Right lung (tissue), 5 donors: ENCODE data around the gene ZFP57. TPM values are rescaled to one million over a fixed set of nuclear protein-coding genes. Genes with fewer than 3 reads are reported as not detected.
"Not testable (repeated sequence)": the region's sequence is repeated elsewhere in the genome, so short reads cannot be mapped to it uniquely, and the experiment has no call there.

Experiments
- DNase-seq, 2 donors: peaks; one replicate each; pipeline ENCODE4 v3.0.0-alpha.2; 2013
- polyA plus RNA-seq, 5 donors: library from polyadenylated mRNA; unstranded; fragments of 120-200 nt; gene quantifications; one replicate each; pipeline versions ENCODE4 v1.2.1 to v1.2.3, GENCODE V29; 2013; ENCODE audit warnings: inconsistent platforms in 1 of 5, low replicate concordance in 1 of 5; ENCODE audit not compliant: insufficient read length in 5 of 5, insufficient read depth in 1 of 5

The ZFP57 gene
- polyA plus RNA-seq, 5 donors = 0.61 TPM; not detected in 4

DNA sequence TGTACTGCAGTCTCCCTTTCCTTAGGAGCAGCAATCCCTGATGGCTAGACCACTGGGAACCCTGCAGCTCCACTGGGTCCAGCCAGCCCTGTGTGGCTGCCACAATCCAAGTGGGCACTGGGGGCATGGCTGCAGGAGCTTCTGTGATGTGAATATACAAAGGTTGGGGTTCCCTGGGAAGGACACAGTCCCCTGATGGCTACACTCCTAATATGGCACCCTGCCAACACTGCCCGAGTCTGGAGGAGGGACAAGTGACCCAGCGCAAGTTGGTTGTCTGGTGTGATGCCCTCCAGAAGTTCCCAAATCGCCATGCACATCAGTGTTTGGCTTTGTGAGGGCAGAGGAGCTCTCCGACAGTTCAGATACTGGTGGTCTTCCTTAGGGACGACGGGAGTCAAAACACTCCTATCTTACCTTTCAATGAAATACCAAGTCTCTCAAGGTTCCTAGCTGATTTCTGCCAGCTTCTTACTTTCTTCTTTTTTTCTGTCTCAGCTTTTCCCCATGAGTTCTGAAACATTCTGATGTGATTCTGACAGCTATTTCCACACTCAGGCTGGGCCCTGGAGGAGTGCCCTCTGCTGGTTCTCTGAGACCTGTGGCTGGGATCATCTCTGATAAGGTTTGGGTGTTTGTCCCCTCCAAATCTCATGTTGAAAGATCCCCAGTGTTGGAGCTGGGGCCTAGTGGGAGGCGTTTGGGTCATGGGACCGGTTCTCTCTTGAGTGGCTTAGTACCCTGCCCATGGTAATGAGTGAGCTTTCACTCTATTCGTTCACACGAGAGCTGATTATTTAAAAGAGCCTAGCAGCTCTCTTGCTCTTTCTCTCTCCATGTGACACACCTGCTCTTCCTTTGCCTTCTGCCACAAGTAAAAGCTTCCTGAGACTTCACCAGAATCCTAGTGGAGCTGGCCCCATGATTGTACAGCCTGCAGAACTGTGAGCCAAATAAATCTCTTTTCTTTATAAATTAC is 15.5 kb upstream of the ZFP57 start:
- DNase-seq = no peak

DNA sequence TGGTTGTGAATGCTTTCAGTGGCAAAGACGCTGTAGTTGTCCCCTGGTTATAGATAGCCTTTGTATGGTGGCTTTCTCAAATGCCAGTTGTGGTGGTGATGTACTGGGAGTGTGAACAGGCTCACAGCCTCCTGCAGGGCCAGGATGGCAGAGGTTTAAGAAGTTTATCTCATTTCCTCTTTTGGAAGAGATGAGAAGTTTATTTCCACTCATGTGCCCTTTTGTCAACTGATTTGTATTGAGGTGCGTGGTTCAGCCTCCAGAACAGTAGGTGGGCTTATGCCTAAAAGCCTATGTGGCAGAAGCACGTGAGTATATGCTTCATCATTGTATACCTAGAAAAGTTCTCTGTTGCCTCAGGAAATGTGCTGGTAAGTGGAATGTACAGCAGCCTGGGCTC is 13.7 kb upstream of the ZFP57 start:
- no peak for DNase-seq

DNA sequence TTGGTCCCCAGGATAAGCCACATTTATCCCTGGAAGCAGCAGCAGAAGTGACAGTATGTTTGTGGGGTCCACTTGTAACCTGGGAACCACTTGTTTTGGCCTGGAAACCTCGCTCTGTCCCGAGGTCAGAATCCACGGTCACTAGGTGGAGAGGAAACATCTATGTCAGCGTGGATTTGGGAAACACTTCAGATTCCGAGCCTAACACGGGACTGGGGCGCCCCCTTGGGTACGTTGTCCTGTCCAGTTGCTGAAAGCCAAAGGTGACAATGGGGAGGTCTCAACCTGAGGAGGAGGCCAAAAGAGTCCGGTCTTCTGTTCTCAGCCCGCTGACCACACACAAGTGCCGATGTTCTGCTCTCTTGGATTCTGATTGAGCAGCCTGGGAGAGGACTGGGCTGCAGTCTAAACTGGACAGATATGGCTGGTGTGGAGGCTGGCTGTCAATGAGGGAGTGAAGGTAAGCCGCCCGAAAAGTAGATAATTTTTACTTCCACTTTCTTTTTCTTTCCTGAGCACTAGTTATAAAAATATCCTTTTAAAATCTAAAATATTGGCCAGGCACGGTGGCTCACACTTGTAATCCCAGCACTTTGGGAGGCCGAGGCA is 4.9 kb upstream of the ZFP57 start:
- DNase-seq = no peak

DNA sequence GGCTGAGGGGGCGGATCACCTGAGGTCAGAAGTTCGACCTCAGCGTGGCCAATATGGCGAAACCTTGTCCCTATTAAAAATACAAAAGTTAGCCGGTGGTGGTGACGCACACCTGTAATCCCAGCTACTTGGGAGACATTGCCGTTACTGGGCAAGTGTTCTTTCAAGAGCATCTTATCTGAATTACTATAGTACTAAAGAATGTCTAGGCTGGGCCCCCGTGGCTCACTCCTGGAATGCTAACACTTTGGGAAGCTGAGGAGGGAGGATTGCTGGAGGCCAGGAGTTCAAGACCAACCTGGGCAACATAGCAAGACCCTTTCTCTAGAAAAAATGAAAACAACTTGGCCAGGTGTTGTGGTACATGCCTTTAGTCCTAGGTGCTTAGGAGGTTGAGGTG is 859 bp upstream of the ZFP57 start:
- no peak for DNase-seq

DNA sequence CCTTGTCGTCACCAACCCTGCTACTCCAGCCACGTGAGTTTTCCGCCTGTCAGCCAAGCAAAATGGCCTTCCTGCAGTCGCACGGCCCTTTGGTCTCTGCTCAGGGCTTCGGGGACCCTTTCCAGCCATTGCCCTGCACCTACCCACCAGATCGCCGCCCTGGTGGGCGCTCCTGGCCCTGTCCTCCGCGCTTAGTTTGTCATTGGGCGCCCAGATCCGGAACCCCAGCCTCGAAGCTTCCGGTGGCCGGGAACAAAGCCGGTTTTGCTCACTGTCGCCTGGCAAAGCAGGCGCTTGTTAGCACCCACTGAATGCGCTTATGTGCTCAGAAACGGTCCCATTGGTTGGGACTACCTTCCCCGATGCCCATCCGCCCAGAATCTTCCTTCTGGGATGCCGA is 536 bp downstream of the ZFP57 start:
- DNase-seq = no peak

DNA sequence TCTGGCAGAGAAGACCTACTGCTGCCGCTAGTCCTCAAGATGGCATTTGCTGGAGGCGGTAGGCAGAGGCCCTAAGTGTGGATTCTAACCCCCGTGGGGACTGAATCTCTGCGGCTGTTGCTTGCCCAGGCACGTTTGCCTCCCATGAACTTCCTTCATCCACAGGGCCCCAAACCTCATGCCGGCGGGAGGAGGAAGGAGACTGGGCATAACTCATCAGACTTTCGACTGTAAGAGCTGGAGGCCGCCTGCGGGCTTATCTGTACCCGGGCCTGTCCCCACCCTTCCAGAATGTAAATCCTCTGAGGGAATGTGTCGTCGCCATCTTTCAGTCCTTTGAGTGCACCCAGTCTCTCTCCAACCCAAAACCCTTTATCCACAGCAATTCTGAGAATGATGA is 990 bp downstream of the ZFP57 start:
- DNase-seq = no peak

DNA sequence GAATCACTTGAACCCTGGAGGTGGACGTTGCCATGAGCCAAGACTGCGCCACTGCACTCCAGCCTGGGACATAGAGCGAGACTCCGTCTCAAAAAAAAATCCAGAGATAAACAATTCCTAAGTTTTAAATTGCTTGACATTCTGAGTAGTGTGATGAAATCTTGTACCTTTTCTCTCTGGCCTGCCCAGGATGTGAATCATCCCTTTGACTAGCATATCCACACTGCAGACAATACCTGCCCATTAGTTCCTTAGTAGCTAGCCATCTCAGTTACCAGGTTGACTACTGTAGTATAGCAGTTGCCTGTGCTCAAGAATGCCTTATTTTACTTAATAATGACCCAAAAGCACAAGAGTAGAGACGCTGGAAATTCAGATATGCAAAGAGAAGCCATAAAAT is 2.8 kb downstream of the ZFP57 start:
- DNase-seq = no peak

DNA sequence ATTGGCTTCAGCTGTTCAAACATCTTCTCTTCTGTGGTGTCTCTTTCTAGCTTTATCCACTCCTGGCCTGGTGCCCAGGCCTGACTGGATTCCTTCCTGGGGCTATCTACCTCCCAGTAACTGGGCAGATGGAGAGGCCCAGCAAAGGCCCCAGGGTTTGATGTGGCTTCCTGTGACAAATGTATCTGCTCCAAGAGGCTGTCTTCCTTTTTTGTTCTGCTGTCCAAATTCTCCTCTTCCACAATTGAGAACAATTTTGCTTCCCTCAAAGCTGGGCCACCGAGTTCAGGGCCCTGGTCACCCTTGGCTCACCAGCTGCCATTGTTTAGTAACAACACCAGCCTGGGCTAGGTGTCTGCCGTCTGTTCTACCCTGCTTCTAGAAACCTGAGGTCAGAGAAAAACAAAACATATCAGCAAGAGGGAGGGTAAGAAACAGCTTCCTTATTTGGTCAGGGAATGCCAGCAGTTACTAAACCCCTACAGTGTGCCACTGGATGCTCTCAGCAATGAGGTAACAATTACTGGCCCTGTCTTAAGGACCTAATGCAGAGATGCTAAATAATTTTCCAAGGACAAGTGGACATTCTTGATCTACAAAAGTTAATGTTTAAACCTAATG is 3.9 kb downstream of the ZFP57 start:
- DNase-seq = no peak

DNA sequence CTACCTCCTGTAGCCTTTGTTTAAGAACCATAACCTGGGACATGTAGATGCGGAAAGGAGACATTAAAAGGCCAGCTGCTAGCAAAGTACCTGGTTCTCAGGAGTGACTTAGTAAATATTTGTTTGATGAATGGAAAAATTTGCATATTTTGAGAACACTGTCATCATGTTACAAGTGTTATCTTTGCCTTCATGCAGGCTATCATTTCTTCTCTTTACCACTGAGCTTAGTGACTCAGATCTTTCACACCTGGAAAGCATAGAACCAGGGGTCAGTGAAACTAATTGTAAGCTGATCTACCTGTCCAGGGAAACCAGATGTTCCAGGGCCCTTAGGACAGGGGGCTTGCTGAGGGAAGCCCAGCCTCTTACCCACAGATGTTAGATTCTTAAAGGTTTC is 5.4 kb downstream of the ZFP57 start:
- no peak for DNase-seq

DNA sequence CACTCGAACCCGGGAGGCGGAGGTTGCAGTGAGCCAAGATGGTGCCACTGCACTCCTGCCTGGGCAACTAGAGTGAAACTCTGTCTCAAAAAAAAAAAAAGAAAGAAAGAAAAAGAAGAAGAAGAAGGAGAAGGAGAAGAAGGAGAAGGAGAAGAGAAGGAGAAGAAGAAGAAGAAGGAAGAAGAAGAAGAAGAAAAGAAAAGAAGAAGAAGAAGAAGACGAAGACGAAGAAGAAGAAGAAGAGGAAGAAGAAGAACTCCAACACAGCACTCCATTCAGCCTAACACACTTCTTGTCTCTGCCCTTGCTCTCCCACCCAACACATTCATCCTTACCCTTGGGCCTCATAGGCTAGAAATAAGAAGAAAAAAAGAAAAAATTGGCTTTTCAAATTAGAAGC is 6.9 kb downstream of the ZFP57 start:
- no peak for DNase-seq

DNA sequence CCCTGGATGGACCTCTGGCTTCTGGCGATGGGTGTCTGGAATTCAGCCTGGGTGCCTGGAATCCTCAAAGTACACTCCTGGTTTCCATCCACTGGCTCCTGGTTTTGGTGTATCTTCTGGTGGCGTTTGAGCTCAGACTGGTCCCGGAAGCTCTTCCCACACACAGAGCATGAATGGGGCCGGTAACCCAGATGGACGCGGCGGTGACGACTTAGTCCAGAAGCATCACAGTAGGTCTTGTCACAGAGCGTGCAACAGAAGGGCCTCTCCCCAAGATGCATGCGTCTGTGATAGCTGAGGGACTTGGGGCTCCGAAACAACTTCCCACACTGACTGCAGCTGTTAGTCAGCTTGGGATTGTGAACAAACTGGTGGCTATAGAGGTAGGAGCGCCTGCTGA is 7.8 kb downstream of the ZFP57 start:
- no peak for DNase-seq

DNA sequence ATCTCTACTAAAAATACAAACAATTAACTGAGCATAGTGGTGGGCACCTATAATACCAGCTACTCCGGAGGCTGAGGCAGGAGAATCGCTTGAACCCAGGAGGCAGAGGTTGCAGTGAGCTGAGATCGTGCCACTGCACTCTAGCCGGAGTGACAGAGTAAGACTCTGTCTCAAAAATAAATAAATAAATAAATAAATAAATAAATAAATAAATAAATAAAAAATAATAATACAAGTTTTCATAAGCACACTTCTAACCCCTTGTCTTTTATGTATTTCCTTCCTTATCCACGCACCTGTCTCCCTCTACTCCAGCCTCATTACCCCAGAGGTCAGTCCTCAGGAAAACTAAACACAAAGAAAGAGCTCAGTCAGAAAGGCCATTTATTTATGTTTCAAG is 8.8 kb downstream of the ZFP57 start:
- not testable (repeated sequence) for DNase-seq

DNA sequence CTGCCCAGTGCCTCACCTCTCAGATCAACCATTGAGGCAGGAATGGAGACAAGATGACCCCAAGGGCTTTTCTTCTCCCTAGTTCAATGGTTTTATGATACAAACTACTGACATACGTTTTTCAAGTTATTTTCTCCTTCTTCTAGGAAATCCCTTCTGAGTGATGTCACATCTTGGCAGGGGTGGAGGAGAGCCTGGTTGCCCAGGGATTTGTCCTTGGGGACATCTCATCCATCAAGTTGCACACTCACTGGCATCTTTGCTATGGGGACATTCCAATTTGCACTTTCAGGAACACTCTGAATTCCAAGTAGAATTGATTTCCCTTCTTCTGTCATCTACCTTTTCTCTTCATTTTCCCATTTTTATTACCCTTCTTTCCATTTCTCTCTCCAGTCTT is 9.9 kb downstream of the ZFP57 start:
- no peak for DNase-seq

DNA sequence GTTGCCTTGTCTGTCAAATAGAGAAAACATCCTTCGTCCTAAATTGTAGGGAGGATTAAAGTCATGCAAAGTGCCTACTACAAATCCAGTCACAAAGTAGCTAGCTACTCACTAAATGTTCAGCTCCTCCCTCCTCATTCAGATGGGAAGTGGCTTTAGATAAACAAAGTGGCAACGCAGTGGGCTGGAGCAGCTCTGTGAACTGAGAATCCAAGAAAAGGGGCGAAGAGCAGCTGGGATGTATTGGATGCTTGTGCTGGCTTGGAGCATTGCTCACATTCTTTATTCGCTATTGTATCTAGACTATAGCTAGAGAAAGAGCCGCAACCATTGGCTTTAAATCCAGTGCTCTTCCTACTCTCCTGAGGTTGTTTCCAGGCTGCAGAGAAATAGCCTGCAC is 13.8 kb downstream of the ZFP57 start:
- no peak for DNase-seq

DNA sequence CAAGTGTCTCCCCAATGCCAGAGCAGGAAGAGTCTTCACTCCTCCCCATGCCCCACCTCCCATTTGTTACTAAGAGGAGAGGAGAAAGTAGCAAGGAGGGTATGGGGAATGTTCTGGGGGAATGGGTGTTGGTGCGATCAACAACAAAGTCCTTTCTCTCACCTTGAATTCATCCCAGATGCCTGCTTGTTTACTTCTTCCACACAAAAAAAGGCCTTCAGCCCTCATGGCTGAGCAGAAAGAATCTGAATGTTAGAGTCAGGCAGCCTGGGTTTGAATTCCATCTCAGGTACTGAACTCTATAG is 14.2 kb downstream of the ZFP57 start:
- DNase-seq = no peak

DNA sequence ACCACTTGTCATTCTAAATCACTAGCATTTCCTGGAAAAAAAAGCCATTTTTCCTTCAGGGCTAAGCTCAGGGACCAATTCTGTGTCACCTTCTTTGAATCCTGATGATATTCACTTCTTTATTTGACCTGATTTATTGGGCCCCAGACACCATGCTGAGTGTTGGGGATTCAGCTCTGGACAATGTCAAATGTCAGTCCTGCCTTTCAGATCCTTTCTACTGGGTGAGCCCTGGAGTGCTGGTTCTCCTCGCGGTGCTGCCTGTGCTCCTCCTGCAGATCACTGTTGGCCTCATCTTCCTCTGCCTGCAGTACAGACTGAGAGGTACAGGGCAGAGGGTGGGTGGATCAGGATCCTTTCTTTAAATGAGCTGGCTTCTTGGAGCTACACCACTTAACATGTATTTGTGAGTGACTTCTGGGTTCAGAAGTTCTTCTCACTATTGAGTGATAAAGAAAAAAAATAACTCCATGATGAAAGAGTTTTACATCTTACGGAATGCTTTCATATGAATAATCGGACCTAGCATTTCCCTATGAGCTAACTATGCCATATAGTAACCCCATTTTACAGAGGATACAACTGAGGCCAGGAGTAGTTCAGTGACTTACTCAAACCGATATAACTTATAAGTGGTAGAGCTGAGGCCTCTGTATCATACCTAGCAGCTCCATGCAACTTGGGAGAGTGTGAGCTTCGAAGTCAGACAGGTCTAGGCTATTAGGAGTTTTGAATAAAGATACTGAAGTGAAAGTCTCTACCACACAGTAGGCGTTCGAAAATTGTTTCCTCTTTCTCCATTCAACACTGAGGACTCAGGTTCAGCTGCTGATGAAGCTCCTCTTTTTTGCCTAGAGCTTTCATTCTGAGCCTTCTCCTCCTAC is 14.8 kb downstream of the ZFP57 start:
- DNase-seq = no peak

DNA sequence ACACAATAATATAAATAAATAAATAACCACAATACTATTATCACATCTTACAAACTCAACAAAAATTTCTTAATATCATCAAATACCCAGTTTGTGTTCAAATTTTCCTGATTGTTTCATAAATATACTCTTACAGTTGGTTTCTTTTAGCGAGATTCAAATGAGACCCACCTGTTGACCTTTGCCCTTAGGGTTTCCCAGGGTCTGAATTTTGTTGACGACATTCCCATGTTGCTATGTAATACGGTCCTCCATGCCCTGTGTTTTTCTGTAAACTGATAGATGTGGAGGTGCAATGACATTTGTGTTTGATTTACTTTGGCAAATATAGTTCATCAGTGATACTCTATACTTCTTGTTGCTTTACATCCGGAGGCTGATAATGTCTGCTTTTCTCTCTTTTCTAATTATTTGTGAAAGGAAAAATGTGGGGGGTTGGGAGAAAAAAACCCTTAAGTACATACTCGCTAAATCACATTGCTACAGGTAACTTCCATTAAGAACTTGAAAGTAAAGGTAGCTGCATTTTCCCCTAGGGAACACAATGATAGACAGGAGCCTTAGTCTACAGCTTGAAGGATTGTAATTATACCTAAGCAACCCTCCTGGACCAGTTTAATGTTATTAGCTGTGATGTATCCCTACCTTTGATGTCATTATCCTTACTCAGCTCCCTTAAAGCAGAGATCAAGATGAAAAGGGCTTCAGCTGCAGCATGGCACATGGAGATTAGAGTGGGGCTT is 17.5 kb downstream of the ZFP57 start:
- DNase-seq = no peak

DNA sequence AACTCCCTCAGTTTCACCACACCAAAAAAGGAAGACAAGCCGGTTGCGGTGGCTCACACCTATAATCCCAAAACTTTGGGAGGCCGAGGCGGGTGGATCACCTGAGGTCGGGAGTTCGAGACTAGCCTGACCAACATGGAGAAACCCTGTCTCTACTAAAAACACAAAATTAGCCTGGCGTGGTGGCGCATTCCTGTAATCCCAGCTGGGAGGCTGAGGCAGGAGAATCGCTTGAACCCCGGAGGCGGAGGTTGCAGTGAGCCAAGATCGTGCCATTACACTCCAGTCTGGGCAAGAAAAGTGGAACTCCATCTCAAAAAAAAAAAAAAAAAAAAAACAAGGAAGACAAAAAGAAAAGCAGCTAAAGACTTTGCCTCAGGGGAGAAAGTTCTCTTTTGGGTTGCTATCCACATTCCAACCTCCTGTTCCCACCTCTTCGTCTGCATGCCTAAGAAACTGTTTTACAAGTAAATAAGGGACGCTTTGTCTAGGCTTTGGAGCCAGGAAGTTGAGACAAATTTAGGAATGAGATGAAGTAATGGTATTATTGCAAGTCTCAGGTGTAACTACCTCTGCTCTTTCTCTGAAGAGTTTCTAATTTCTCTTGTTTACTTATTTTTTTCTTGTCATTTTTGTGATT is 19.3 kb downstream of the ZFP57 start:
- not testable (repeated sequence) for DNase-seq

DNA sequence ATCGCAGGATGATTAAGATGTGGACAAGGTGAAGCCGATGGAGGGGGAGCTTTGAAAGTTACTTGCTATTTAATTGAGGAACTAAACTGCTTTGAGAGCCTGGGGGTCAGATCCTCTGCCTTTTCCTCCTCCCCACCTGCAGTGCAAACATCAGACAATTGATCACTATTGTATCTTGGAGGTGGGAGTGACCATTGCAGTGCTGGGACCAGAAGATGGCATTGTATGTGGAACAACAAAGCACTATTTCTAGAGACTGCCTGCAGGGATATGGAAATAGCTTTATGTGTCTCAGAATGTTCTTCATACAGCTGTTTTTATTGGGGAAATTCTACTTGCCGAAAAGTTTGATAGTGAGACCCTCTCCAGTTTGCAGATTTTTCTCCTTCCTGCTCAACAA is 19.9 kb downstream of the ZFP57 start:
- no peak for DNase-seq

DNA sequence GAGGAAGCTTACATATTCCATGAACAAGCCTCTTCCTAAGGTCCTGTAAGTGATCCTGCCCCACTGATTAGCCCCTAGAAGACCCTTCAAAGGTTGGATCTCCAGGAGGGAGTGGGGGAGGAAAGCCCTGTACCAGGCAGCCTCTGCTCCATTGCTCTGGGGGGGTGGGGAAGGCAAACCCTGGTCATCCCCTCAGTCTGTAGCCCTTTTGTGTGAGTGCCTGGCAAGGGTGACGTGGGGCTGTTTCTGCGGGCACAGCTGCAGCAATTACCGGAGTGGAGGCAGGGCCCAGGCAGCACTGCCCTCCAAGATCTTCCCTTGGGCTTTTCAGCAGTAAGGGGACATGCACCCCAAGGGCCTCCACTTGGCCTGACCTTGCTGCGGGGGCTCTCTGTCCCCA is 24.2 kb downstream of the ZFP57 start, which contains the start of gene MOG:
TSS of gene MOG (plus strand) at position 295 of the 400 bp plus-strand sequence. CDS start 118 bp downstream, outside the sequence.
- DNase-seq = no peak

DNA sequence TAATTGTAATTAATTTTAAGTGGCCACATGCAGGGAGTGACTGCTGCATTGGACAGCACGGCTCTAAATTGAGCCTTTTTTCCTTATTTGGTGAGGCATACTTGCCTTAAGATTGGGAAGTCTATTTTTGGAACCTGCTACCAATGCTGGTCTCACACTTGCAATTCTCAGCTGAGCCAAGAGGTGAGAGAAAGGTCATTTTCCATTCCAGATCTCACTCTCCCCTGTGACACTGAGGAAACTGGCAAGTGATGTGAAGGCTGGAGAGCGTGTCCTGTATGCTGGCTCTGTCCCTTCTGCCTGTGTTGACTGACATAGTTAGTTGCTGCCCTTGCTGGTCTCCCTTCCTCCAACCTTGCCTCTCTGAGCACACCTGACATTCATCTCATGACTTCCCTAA is 24.8 kb downstream of the ZFP57 start:
- no peak for DNase-seq
